ENCODE results near the gene TMEM131. TPM values are rescaled to one million over a fixed set of nuclear protein-coding genes. Genes with fewer than 3 reads are reported as not detected.

TMEM131 gene
- total RNA-seq, 1 donor from 2014 or later: 36.6 TPM

GRCh38 chr2:97775074-97775473 is 220.7 kb downstream of the TMEM131 start:
- Mint-ChIP-seq H3K4me3 (ENCODE audit: unreplicated experiment) (no peak overlapping the region), H3K27me3 (ENCODE audit: unreplicated experiment) (peaks cover 4% of the 10 kb centered on the region), H3K9me3 (ENCODE audit: unreplicated experiment) (no peaks in the 10 kb centered on the region), H3K4me1 (ENCODE audit: low read depth, unreplicated experiment) (peaks cover 4% of the 10 kb centered on the region), H3K27ac (ENCODE audit: unreplicated experiment) (no peak overlapping the region), H3K36me3 (ENCODE audit: unreplicated experiment) (peaks cover 6% of the 10 kb centered on the region)
- TF ChIP-seq CTCF (IDR thresholded peaks at IDR 0.05; ENCODE audit: partially characterized antibody, unreplicated experiment): no peak
- DNase-seq: no peak

DNA sequence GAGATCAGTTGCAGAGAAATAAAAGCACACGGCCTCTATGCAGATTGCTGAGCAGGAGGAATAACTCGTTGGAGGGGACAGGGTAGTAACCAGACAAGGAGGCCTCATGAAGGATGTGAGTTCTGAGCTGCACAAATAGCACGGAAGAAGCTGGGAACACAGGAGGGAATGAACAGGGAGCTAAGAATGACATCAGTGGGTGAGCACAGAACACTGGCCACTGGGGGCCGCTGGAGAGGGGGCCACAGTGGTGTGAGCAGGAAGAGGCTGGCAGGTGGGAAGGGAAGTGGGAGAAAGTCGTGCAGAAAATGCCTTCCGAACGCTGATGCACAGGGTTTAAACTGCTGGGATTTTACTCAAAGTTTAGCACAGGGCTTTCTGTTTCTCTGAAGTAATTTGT is 221.3 kb downstream of the TMEM131 start:
- Mint-ChIP-seq H3K27ac (ENCODE audit: unreplicated experiment) (no peak overlapping the region), H3K9me3 (ENCODE audit: unreplicated experiment) (no peaks in the 10 kb centered on the region), H3K36me3 (ENCODE audit: unreplicated experiment) (peaks cover 6% of the 10 kb centered on the region), H3K4me1 (ENCODE audit: low read depth, unreplicated experiment) (peaks cover 4% of the 10 kb centered on the region), H3K4me3 (ENCODE audit: unreplicated experiment) (no peak overlapping the region), H3K27me3 (ENCODE audit: unreplicated experiment) (peaks cover 4% of the 10 kb centered on the region)
- no peak for DNase-seq
- TF ChIP-seq CTCF (IDR thresholded peaks at IDR 0.05; ENCODE audit: partially characterized antibody, unreplicated experiment): no peak

GRCh38 chr2:97770445-97770844 is 225.3 kb downstream of the TMEM131 start:
- Mint-ChIP-seq H3K27ac (ENCODE audit: unreplicated experiment) (no peak overlapping the region), H3K9me3 (ENCODE audit: unreplicated experiment) (no peaks in the 10 kb centered on the region), H3K36me3 (ENCODE audit: unreplicated experiment) (peaks cover 1% of the 10 kb centered on the region), H3K27me3 (ENCODE audit: unreplicated experiment) (no peaks in the 10 kb centered on the region), H3K4me1 (ENCODE audit: low read depth, unreplicated experiment) (peaks cover 11% of the 10 kb centered on the region), H3K4me3 (ENCODE audit: unreplicated experiment) (no peak overlapping the region)
- no peak for TF ChIP-seq CTCF (IDR thresholded peaks at IDR 0.05; ENCODE audit: partially characterized antibody, unreplicated experiment)
- DNase-seq: no peak

- no peak for DNase-seq
- no peak for TF ChIP-seq CTCF (IDR thresholded peaks at IDR 0.05; ENCODE audit: partially characterized antibody, unreplicated experiment)
- H3K9me3 Mint-ChIP-seq (ENCODE audit: unreplicated experiment): no peaks in the 10 kb centered on the region
- peaks cover 11% of the 10 kb centered on the region for H3K4me1 Mint-ChIP-seq (ENCODE audit: low read depth, unreplicated experiment)
- no peak overlapping the region for H3K4me3 Mint-ChIP-seq (ENCODE audit: unreplicated experiment)
- no peak overlapping the region for H3K27ac Mint-ChIP-seq (ENCODE audit: unreplicated experiment)
- peaks cover 5% of the 10 kb centered on the region for H3K36me3 Mint-ChIP-seq (ENCODE audit: unreplicated experiment)
- no peaks in the 10 kb centered on the region for H3K27me3 Mint-ChIP-seq (ENCODE audit: unreplicated experiment)
These were observed 226.0 kb downstream of the TMEM131 start for GRCh38 chr2:97769711-97770110.

DNA sequence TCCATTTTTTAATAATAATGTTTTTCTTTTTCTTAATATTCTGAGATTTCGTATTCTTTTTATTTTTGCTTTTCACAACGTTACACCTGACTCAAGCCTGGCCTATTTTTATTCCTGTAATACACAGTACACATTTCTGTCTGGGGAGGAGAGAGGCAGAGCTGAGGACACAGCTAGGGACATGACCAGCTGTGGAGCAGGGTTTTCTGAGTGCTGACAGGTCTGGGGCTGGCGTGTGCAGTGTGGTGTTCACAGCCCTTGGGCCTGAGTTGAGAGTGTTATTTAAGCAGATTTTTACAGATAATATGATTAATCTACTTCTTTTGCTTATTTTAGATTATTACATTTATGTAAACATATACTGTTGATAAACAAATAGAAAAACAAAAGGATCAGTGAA is 226.4 kb downstream of the TMEM131 start:
- no peak for DNase-seq
- Mint-ChIP-seq H3K4me3 (ENCODE audit: unreplicated experiment) (no peak overlapping the region), H3K27ac (ENCODE audit: unreplicated experiment) (no peak overlapping the region), H3K4me1 (ENCODE audit: low read depth, unreplicated experiment) (peaks cover 10% of the 10 kb centered on the region), H3K27me3 (ENCODE audit: unreplicated experiment) (no peaks in the 10 kb centered on the region), H3K9me3 (ENCODE audit: unreplicated experiment) (no peaks in the 10 kb centered on the region), H3K36me3 (ENCODE audit: unreplicated experiment) (peaks cover 5% of the 10 kb centered on the region)
- TF ChIP-seq CTCF (IDR thresholded peaks at IDR 0.05; ENCODE audit: partially characterized antibody, unreplicated experiment): no peak
